T-helper 2 cell treated with Interferon-gamma antibody and Interleukin-4, amounts not matched to agents 5 μg/mL and 100 μg/mL, for 36 hours (primary cell): ENCODE results near the gene MARCHF6.
"Not testable (repeated sequence)": the region's sequence is repeated elsewhere in the genome, so short reads cannot be mapped to it uniquely, and the experiment has no call there.

ENCODE experiments used
- DNase-seq: peaks from one replicate; pipeline ENCODE4 v3.0.0; 2021; ENCODE audit warnings: low spot score
- H3K27ac Mint-ChIP-seq: one replicate; pipeline ENCODE4 v1.8.0; 2021; ENCODE audit warnings: mild to moderate bottlenecking, mixed read lengths
- H3K27me3 Mint-ChIP-seq: one replicate; pipeline ENCODE4 v1.8.0; 2021; ENCODE audit warnings: low read depth, mixed read lengths
- H3K36me3 Mint-ChIP-seq: one replicate; pipeline ENCODE4 v1.8.0; 2021; ENCODE audit warnings: low read depth, mixed read lengths
- H3K4me1 Mint-ChIP-seq: one replicate; pipeline ENCODE4 v1.8.0; 2021; ENCODE audit warnings: low read depth, mixed read lengths
- H3K4me3 Mint-ChIP-seq: one replicate; pipeline ENCODE4 v1.8.0; 2022; ENCODE audit warnings: mild to moderate bottlenecking, moderate library complexity, mixed read lengths
- H3K9me3 Mint-ChIP-seq: one replicate; pipeline ENCODE4 v1.8.0; 2021; ENCODE audit warnings: mixed read lengths

MARCHF6 gene

GRCh38 chr5:10371369-10371768 lies 17.9 kb downstream of the MARCHF6 start:
- H3K9me3 Mint-ChIP-seq, H3K27ac Mint-ChIP-seq, H3K27me3 Mint-ChIP-seq, DNase-seq, H3K4me3 Mint-ChIP-seq: not testable (repeated sequence)
- Mint-ChIP-seq H3K36me3 (peaks cover 11% of the 10 kb centered on the region), H3K4me1 (peaks cover 40% of the 10 kb centered on the region)

GRCh38 chr5:10372726-10373709 lies 19.5 kb downstream of the MARCHF6 start:
- Mint-ChIP-seq H3K9me3 (no peaks in the 10 kb centered on the region), H3K27ac (no peak overlapping the region), H3K27me3 (no peaks in the 10 kb centered on the region), H3K4me3 (no peak overlapping the region), H3K36me3 (peaks cover 11% of the 10 kb centered on the region), H3K4me1 (peaks cover 47% of the 10 kb centered on the region)
- DNase-seq: no peak

GRCh38 chr5:10374046-10375022 lies 20.8 kb downstream of the MARCHF6 start:
- H3K4me1 Mint-ChIP-seq: peaks cover 44% of the 10 kb centered on the region
- no peak overlapping the region for H3K4me3 Mint-ChIP-seq
- H3K9me3 Mint-ChIP-seq: no peaks in the 10 kb centered on the region
- H3K27me3 Mint-ChIP-seq: no peaks in the 10 kb centered on the region
- no peak overlapping the region for H3K27ac Mint-ChIP-seq
- no peak for DNase-seq
- H3K36me3 Mint-ChIP-seq: peaks cover 14% of the 10 kb centered on the region

GRCh38 chr5:10375146-10375545 lies 21.7 kb downstream of the MARCHF6 start:
- Mint-ChIP-seq H3K36me3 (peaks cover 16% of the 10 kb centered on the region), H3K4me1 (peaks cover 45% of the 10 kb centered on the region)
- not testable (repeated sequence) for H3K27ac Mint-ChIP-seq, H3K27me3 Mint-ChIP-seq, H3K9me3 Mint-ChIP-seq, DNase-seq, H3K4me3 Mint-ChIP-seq

GRCh38 chr5:10376544-10376943 lies 23.0 kb downstream of the MARCHF6 start:
- Mint-ChIP-seq H3K27me3 (no peaks in the 10 kb centered on the region), H3K9me3 (no peaks in the 10 kb centered on the region), H3K4me1 (peaks cover 36% of the 10 kb centered on the region), H3K27ac (no peak overlapping the region), H3K36me3 (peaks cover 21% of the 10 kb centered on the region), H3K4me3 (no peak overlapping the region)
- no peak for DNase-seq

- H3K4me3 Mint-ChIP-seq: no peak overlapping the region
- peaks cover 35% of the 10 kb centered on the region for H3K4me1 Mint-ChIP-seq
- peaks cover 26% of the 10 kb centered on the region for H3K36me3 Mint-ChIP-seq
- H3K9me3 Mint-ChIP-seq: no peaks in the 10 kb centered on the region
- no peaks in the 10 kb centered on the region for H3K27me3 Mint-ChIP-seq
- DNase-seq: no peak
- H3K27ac Mint-ChIP-seq: no peak overlapping the region
Observed at GRCh38 chr5:10377081-10377480, 23.6 kb downstream of the MARCHF6 start.

GRCh38 chr5:10381803-10382202 lies 28.3 kb downstream of the MARCHF6 start:
- H3K9me3 Mint-ChIP-seq: no peaks in the 10 kb centered on the region
- DNase-seq: no peak
- no peaks in the 10 kb centered on the region for H3K27me3 Mint-ChIP-seq
- no peak overlapping the region for H3K4me3 Mint-ChIP-seq
- no peak overlapping the region for H3K27ac Mint-ChIP-seq
- H3K4me1 Mint-ChIP-seq: peaks cover 13% of the 10 kb centered on the region
- peaks cover 34% of the 10 kb centered on the region for H3K36me3 Mint-ChIP-seq

- Mint-ChIP-seq H3K4me3 (no peak overlapping the region), H3K9me3 (no peaks in the 10 kb centered on the region), H3K27ac (no peak overlapping the region), H3K27me3 (no peaks in the 10 kb centered on the region), H3K36me3 (peaks cover 33% of the 10 kb centered on the region), H3K4me1 (peaks cover 2% of the 10 kb centered on the region)
- no peak for DNase-seq
Observed at GRCh38 chr5:10384483-10384882, 31.0 kb downstream of the MARCHF6 start.

- Mint-ChIP-seq H3K4me3 (no peak overlapping the region), H3K9me3 (no peaks in the 10 kb centered on the region), H3K27ac (no peak overlapping the region), H3K36me3 (peaks cover 43% of the 10 kb centered on the region), H3K27me3 (no peaks in the 10 kb centered on the region), H3K4me1 (no peaks in the 10 kb centered on the region)
- no peak for DNase-seq
Observed at GRCh38 chr5:10387690-10388089, 34.2 kb downstream of the MARCHF6 start.

- DNase-seq: no peak
- no peak overlapping the region for H3K4me3 Mint-ChIP-seq
- H3K27me3 Mint-ChIP-seq: no peaks in the 10 kb centered on the region
- peaks cover 46% of the 10 kb centered on the region for H3K36me3 Mint-ChIP-seq
- no peak overlapping the region for H3K27ac Mint-ChIP-seq
- H3K4me1 Mint-ChIP-seq: no peaks in the 10 kb centered on the region
- H3K9me3 Mint-ChIP-seq: no peaks in the 10 kb centered on the region
Observed at GRCh38 chr5:10391130-10391529, 37.6 kb downstream of the MARCHF6 start.

- H3K27ac Mint-ChIP-seq, H3K27me3 Mint-ChIP-seq, DNase-seq, H3K4me1 Mint-ChIP-seq, H3K4me3 Mint-ChIP-seq, H3K9me3 Mint-ChIP-seq: not testable (repeated sequence)
- peaks cover 50% of the 10 kb centered on the region for H3K36me3 Mint-ChIP-seq
Observed at GRCh38 chr5:10392567-10393328, 39.3 kb downstream of the MARCHF6 start.

GRCh38 chr5:10393491-10393890 lies 40.0 kb downstream of the MARCHF6 start:
- DNase-seq: no peak
- Mint-ChIP-seq H3K4me1 (no peaks in the 10 kb centered on the region), H3K4me3 (no peak overlapping the region), H3K9me3 (no peaks in the 10 kb centered on the region), H3K36me3 (peaks cover 50% of the 10 kb centered on the region), H3K27me3 (no peaks in the 10 kb centered on the region), H3K27ac (no peak overlapping the region)

- Mint-ChIP-seq H3K27ac (no peak overlapping the region), H3K36me3 (peaks cover 46% of the 10 kb centered on the region), H3K4me1 (peaks cover 6% of the 10 kb centered on the region)
Observed at GRCh38 chr5:10396552-10396951, 43.1 kb downstream of the MARCHF6 start.

More at GRCh38 chr5:10396552-10396951, 43.1 kb downstream of the MARCHF6 start:
- Mint-ChIP-seq H3K4me3 (no peak overlapping the region), H3K27me3 (no peaks in the 10 kb centered on the region), H3K9me3 (no peaks in the 10 kb centered on the region)
- no peak for DNase-seq
